ENCODE data around the gene NTN5. TPM values are rescaled to one million over a fixed set of nuclear protein-coding genes. Genes with fewer than 3 reads are reported as not detected.

NTN5 gene
- total RNA-seq, 1 experiment from 2014 or later = 0.55 TPM

DNA sequence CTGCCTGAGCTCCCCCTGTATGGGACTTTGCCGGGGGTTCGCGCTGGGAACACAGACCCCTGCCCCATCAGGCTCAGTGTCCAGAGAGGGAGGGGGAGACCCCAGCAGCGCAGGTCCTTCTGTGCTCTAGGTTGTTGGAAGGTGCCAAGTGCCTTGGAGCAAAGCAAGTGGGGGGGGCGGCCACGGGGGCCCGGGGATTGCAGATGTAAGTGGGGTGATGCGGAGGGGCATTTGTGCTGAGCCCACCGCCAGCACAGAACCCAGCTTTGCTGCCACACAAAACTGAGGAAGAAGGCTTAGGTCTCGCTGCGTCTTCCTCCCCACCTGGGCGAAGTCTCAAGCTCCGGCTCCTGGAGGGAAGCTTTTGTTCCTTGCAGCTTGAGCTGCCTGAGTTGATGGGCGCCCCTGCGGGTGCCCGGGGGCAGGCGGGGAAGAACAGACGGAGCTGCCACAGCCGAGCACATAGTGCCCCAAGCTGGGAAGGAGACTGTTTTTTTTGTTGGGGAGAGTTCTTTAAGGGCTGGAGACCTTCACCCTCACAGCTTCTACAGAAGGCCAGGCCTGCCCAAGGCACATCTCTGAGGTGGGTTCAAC is 1.5 kb upstream of the NTN5 start:
- Histone ChIP-seq H4K8ac (replicated peaks; ENCODE audit: insufficient read length, low read depth, low read length) (no peak overlapping the region), H3K79me1 (ENCODE audit: insufficient read depth, low read depth, low read length, poor library complexity, severe bottlenecking) (no peaks in the 10 kb centered on the region), H3K4ac (ENCODE audit: low read depth, low read length) (no peak overlapping the region), H2AFZ (ENCODE audit: low read length) (no peak overlapping the region), H4K91ac (ENCODE audit: insufficient read length, low read depth, low read length) (no peak overlapping the region), H3K18ac (ENCODE audit: insufficient read length, low read depth, low read length) (no peak overlapping the region), H2BK12ac (ENCODE audit: insufficient read length, low read depth, low read length) (no peak overlapping the region), H3K27me3 (ENCODE audit: insufficient read depth, low read length) (no peaks in the 10 kb centered on the region), H3K9ac (ENCODE audit: extremely low read depth, insufficient read length, low read length) (no peak overlapping the region), H3K79me2 (ENCODE audit: insufficient read depth, low read length) (no peaks in the 10 kb centered on the region), H2BK15ac (ENCODE audit: low read depth, low read length) (no peak overlapping the region), H3K9me3 (ENCODE audit: control insufficient read depth, low read depth, low read length) (no peaks in the 10 kb centered on the region), H2BK5ac (ENCODE audit: insufficient read length, low read length) (no peak overlapping the region), H3K23ac (ENCODE audit: insufficient read length, low read depth, low read length) (no peak overlapping the region), H2AK5ac (ENCODE audit: insufficient read length, low read length) (no peak overlapping the region), H3K4me2 (ENCODE audit: insufficient read depth, insufficient read length, low read length) (no peak overlapping the region), H4K5ac (ENCODE audit: insufficient read length, low read depth, low read length) (no peak overlapping the region), H2BK120ac (ENCODE audit: low read depth, low read length, poor library complexity, severe bottlenecking) (no peak overlapping the region), H3T11ph (ENCODE audit: low read length) (no peak overlapping the region), H3K56ac (ENCODE audit: insufficient read length, low read depth, low read length) (no peak overlapping the region), H2BK20ac (ENCODE audit: low read depth, low read length, poor library complexity, severe bottlenecking) (no peak overlapping the region), H4K20me1 (ENCODE audit: control insufficient read depth, insufficient read depth, insufficient read length) (no peaks in the 10 kb centered on the region), H3K14ac (ENCODE audit: insufficient read depth, low read length) (no peak overlapping the region), H3K23me2 (ENCODE audit: insufficient read length, low read depth, low read length, poor library complexity, severe bottlenecking) (no peaks in the 10 kb centered on the region), H3K4me1 (ENCODE audit: insufficient read depth, low read length) (no peaks in the 10 kb centered on the region; the same call in 1 of the 2 replicates), H3K27ac (ENCODE audit: insufficient read length, low read depth, low read length) (no peak overlapping the region)
- no CpG with 5 or more reads among the region's 19 CpGs for WGBS (ENCODE audit: extremely low coverage, insufficient read length, low lambda C conversion rate)
- peaks cover 6% of the 10 kb centered on the region for H3K27me3 Mint-ChIP-seq (ENCODE audit: low read depth)
- H3K36me3 Mint-ChIP-seq (ENCODE audit: insufficient read depth in 1 of 3, low read depth in 3 of 3) = peaks cover 0 to 8% (median 7%) of the 10 kb centered on the region in 3 experiments; a peak in 5 of 7 replicates
- H3K9me3 Mint-ChIP-seq = peaks cover 7 to 8% of the 10 kb centered on the region in 2 experiments
- TF ChIP-seq, protein P1, sequence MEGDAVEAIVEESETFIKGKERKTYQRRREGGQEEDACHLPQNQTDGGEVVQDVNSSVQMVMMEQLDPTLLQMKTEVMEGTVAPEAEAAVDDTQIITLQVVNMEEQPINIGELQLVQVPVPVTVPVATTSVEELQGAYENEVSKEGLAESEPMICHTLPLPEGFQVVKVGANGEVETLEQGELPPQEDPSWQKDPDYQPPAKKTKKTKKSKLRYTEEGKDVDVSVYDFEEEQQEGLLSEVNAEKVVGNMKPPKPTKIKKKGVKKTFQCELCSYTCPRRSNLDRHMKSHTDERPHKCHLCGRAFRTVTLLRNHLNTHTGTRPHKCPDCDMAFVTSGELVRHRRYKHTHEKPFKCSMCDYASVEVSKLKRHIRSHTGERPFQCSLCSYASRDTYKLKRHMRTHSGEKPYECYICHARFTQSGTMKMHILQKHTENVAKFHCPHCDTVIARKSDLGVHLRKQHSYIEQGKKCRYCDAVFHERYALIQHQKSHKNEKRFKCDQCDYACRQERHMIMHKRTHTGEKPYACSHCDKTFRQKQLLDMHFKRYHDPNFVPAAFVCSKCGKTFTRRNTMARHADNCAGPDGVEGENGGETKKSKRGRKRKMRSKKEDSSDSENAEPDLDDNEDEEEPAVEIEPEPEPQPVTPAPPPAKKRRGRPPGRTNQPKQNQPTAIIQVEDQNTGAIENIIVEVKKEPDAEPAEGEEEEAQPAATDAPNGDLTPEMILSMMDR (conservative IDR thresholded peaks at IDR 0.05) = no peak
- peak overlapping the region; percentile 29 to 60 for H3K4me3 Mint-ChIP-seq
- DNase-seq = peak; percentile 65
- peak overlapping the region in 2 of 3 experiments; percentile 39 to 55; a peak in 2 of 7 replicates for H3K27ac Mint-ChIP-seq
- H3K4me1 Mint-ChIP-seq = peaks cover 29 to 35% of the 10 kb centered on the region in 2 experiments
